OCI-LY1 (cell line): Measurements from ENCODE around the gene BPIFB6.

Experiments
- EZH2 ChIP-seq: fragments of 200-600 bp; sonication (generic), shearing (Covaris generic); IDR thresholded peaks from 2 replicates; pipeline ENCODE4 v1.8.0; 2017; ENCODE audit warnings: borderline replicate concordance, mixed run types, mild to moderate bottlenecking, antibody characterized with exemption, low read length, moderate library complexity, mixed read lengths
- TF ChIP-seq, protein P1 (sequence below): fragments of 200-600 bp; sonication (generic), shearing (Covaris generic); IDR thresholded peaks from 2 replicates; pipeline ENCODE4 v1.5.1; 2017; ENCODE audit warnings: mild to moderate bottlenecking, antibody characterized with exemption, low read length, moderate library complexity, mixed read lengths

DNA sequence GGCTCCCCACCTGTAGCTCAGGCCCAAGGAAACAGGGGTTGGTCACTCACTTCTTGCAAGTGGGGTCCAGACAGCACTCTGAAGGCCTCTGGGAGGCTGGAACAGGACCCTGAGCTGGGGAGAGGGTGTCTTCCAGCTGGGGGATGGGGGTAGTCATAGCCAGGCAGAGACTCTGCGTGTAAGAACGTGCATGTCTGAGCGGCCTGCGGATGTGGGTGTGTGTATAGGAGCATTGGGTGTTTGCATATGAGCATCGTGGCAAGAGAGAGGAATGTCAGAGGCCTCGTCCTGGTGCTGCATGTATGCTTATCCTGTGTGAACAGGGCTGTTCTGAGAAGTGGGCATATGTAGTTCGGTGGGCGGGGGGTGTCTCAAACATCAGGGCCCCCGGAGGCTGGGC, 34.3 kb downstream of the BPIFB6 start:
- no peak for TF ChIP-seq EZH2
- TF ChIP-seq, protein P1, sequence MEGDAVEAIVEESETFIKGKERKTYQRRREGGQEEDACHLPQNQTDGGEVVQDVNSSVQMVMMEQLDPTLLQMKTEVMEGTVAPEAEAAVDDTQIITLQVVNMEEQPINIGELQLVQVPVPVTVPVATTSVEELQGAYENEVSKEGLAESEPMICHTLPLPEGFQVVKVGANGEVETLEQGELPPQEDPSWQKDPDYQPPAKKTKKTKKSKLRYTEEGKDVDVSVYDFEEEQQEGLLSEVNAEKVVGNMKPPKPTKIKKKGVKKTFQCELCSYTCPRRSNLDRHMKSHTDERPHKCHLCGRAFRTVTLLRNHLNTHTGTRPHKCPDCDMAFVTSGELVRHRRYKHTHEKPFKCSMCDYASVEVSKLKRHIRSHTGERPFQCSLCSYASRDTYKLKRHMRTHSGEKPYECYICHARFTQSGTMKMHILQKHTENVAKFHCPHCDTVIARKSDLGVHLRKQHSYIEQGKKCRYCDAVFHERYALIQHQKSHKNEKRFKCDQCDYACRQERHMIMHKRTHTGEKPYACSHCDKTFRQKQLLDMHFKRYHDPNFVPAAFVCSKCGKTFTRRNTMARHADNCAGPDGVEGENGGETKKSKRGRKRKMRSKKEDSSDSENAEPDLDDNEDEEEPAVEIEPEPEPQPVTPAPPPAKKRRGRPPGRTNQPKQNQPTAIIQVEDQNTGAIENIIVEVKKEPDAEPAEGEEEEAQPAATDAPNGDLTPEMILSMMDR, result no peak
